Panc1 (cell line): ENCODE data around the gene RAI2. TPM values are rescaled to one million over a fixed set of nuclear protein-coding genes. Genes with fewer than 3 reads are reported as not detected.

ENCODE experiments used
- ATAC-seq: fragments of 200-7000 bp; cut with Tn5 transposase; 2 replicates; pipeline ENCODE4 v1.9.1; 2020; ENCODE audit warnings: mild to moderate bottlenecking, moderate library complexity
- BruUV-seq: library from RNA; stranded (reverse); fragments of 400-500 nt; replicated peaks from 2 replicates; lab custom pipeline; 2021; lab: Mats Ljungman, UMichigan
- CTCF ChIA-PET: fragments of 300-600 bp; sonication (Branson Sonifier 250); formaldehyde crosslinking; loops from one replicate; lab custom pipeline; 2022; ENCODE audit warnings: antibody characterized with exemption; lab: Charles Lee
- POLR2A ChIA-PET: fragments of 300-600 bp; sonication (Branson Sonifier 250); formaldehyde crosslinking; loops from one replicate; lab custom pipeline; 2022; ENCODE audit warnings: antibody characterized with exemption; lab: Charles Lee
- DNase-seq: peaks from one replicate; pipeline ENCODE4 v3.0.0-alpha.2; 2010; ENCODE audit warnings: low read depth, low spot score
- H3K27ac ChIP-seq: 2 replicates; pipeline ENCODE4 v1.5.1; 2011; ENCODE audit warnings: mild to moderate bottlenecking, low read length, inconsistent platforms
- H3K27me3 ChIP-seq: fragments of 200-500 bp; sonication (Bioruptor generic); 2 replicates; pipeline ENCODE4 v1.6.0; 2014; ENCODE audit warnings: low read length, inconsistent platforms; ENCODE audit not compliant: control insufficient read depth, insufficient read depth
- H3K36me3 ChIP-seq: fragments of 200-500 bp; sonication (Bioruptor generic); 2 replicates; pipeline ENCODE4 v1.5.1; 2014; ENCODE audit warnings: inconsistent platforms, mild to moderate bottlenecking, low read length, moderate library complexity; ENCODE audit not compliant: control insufficient read depth, insufficient read depth
- H3K4me1 ChIP-seq: 2 replicates; pipeline ENCODE4 v1.5.1; 2011; ENCODE audit warnings: inconsistent platforms, mild to moderate bottlenecking, low read length, moderate library complexity; ENCODE audit not compliant: control insufficient read depth, insufficient read depth
- H3K4me3 ChIP-seq, 2 experiments: 2 replicates each; pipeline ENCODE4 v1.5.1; 2011 to 2012; ENCODE audit warnings: low read depth in 2 of 2, low read length in 2 of 2, mild to moderate bottlenecking in 2 of 2, inconsistent platforms in 1 of 2, moderate library complexity in 1 of 2
- H3K9me3 ChIP-seq: fragments of 200-500 bp; sonication (Bioruptor generic); 2 replicates; pipeline ENCODE4 v1.5.1; 2014; ENCODE audit warnings: low read depth, mild to moderate bottlenecking, inconsistent platforms, low read length, moderate library complexity; ENCODE audit not compliant: control insufficient read depth, insufficient read depth
- CTCF ChIP-seq: fragments of 450-650 bp; IDR thresholded peaks from 2 replicates; pipeline ENCODE4 v1.5.1; 2017; ENCODE audit warnings: mild to moderate bottlenecking
- POLR2AphosphoS5 ChIP-seq: IDR thresholded peaks from 2 replicates; pipeline ENCODE4 v1.6.1; 2012; ENCODE audit warnings: mild to moderate bottlenecking, low read depth, low read length, moderate library complexity
- REST ChIP-seq, 2 experiments: IDR thresholded peaks; 2 replicates each; pipeline ENCODE4 v1.6.1; 2011 to 2012; ENCODE audit warnings: low read depth in 2 of 2, control low read depth in 1 of 2, low read length in 1 of 2, mild to moderate bottlenecking in 1 of 2, moderate library complexity in 1 of 2; ENCODE audit not compliant: insufficient read depth in 1 of 2
- SIN3A ChIP-seq: IDR thresholded peaks from 2 replicates; pipeline ENCODE4 v1.6.1; 2012; ENCODE audit warnings: low read depth, mild to moderate bottlenecking, low read length, moderate library complexity, borderline replicate concordance; ENCODE audit not compliant: insufficient read depth
- TCF7L2 ChIP-seq: IDR thresholded peaks from 2 replicates; pipeline ENCODE4 v1.6.1; 2011; ENCODE audit warnings: mild to moderate bottlenecking, low read depth, low read length, inconsistent platforms
- in situ Hi-C: cut with HindIII; loops from 2 replicates; pipeline ENCODE4 v1.10.0; 2016; ENCODE audit warnings: low sequenced_read_pairs, low pct_unique_long_range_greater_than_20kb
- intact Hi-C: fragments of 100-400 bp; cut with micrococcal nuclease; formaldehyde crosslinking; loops from one replicate; pipeline ENCODE4 v1.10.0; 2022; ENCODE audit not compliant: unreplicated experiment
- total RNA-seq: library from RNA; stranded (reverse); gene quantifications from one replicate; pipeline ENCODE4 v1.2.1, GENCODE V29; 2021; ENCODE audit not compliant: unreplicated experiment

RAI2 gene
- total RNA-seq, 1 experiment from 2014 or later = 0.13 TPM

- intact Hi-C loops (no loop called here), in situ Hi-C loops (no loop called here)
- Histone ChIP-seq H3K9me3 (no peaks in the 10 kb centered on the region), H3K27me3 (no peaks in the 10 kb centered on the region), H3K4me3 (no peak overlapping the region), H3K36me3 (no peaks in the 10 kb centered on the region), H3K4me1 (no peaks in the 10 kb centered on the region), H3K27ac (no peak overlapping the region)
- POLR2A ChIA-PET = no interaction called here
- CTCF ChIA-PET = no interaction called here
- no TSS peak for BruUV-seq
- DNase-seq = no peak
- TF ChIP-seq CTCF (no peak), SIN3A (no peak), TCF7L2 (no peak), REST (IDR thresholded peaks at IDR 0.05; ENCODE audit: insufficient read depth in 1 of 2, low read depth in 2 of 2, low read length in 1 of 2) (no peak), POLR2AphosphoS5 (no peak)
- ATAC-seq = no peak
Observed at GRCh38 chrX:17778997-17779396, 82.1 kb downstream of the RAI2 start.

GRCh38 chrX:17774053-17774452 lies 87.0 kb downstream of the RAI2 start:
- POLR2A ChIA-PET = no interaction called here
- no peaks in the 10 kb centered on the region for H3K36me3 ChIP-seq
- no peak for TF ChIP-seq POLR2AphosphoS5
- TF ChIP-seq REST (IDR thresholded peaks at IDR 0.05; ENCODE audit: insufficient read depth in 1 of 2, low read depth in 2 of 2, low read length in 1 of 2) = no peak
- TF ChIP-seq CTCF = no peak
- no peak for TF ChIP-seq TCF7L2
- TF ChIP-seq SIN3A = no peak
- CTCF ChIA-PET = no interaction called here
- BruUV-seq = no TSS peak
- in situ Hi-C loops = no loop called here
- intact Hi-C loops = no loop called here
- no peak overlapping the region for H3K4me3 ChIP-seq
- no peaks in the 10 kb centered on the region for H3K4me1 ChIP-seq
- H3K27me3 ChIP-seq = no peaks in the 10 kb centered on the region
- DNase-seq = no peak
- H3K9me3 ChIP-seq = no peaks in the 10 kb centered on the region
- H3K27ac ChIP-seq = no peak overlapping the region
- ATAC-seq = no peak
